Neuronal stem cell (in vitro differentiated cells): ENCODE data around the gene SPIB. TPM values are rescaled to one million over a fixed set of nuclear protein-coding genes. Genes with fewer than 3 reads are reported as not detected.

ENCODE experiments used
- DNase-seq: peaks from one replicate; pipeline ENCODE4 v3.0.0-alpha.2; 2013; ENCODE audit warnings: low spot score
- H2AFZ ChIP-seq: one replicate; pipeline ENCODE4 v1.6.1; 2013; ENCODE audit warnings: mild to moderate bottlenecking, low read length, inconsistent platforms
- H2AK5ac ChIP-seq: 2 replicates; pipeline ENCODE4 v1.6.1; 2013; ENCODE audit warnings: low read depth, mild to moderate bottlenecking, inconsistent platforms, low read length, moderate library complexity, mixed read lengths
- H2BK120ac ChIP-seq: 2 replicates; pipeline ENCODE4 v1.6.1; 2013; ENCODE audit warnings: low read depth, mild to moderate bottlenecking, inconsistent platforms, low read length, moderate library complexity, mixed read lengths
- H2BK12ac ChIP-seq: one replicate; pipeline ENCODE4 v1.6.1; 2013; ENCODE audit warnings: low read length, inconsistent platforms
- H2BK15ac ChIP-seq: 2 replicates; pipeline ENCODE4 v1.6.1; 2013; ENCODE audit warnings: mild to moderate bottlenecking, low read length, inconsistent platforms, mixed read lengths
- H2BK5ac ChIP-seq: one replicate; pipeline ENCODE4 v1.6.1; 2013; ENCODE audit warnings: inconsistent platforms, mild to moderate bottlenecking, low read length, moderate library complexity
- H3K14ac ChIP-seq: one replicate; pipeline ENCODE4 v1.6.1; 2013; ENCODE audit warnings: low read length, inconsistent platforms
- H3K18ac ChIP-seq: 2 replicates; pipeline ENCODE4 v1.6.1; 2013; ENCODE audit warnings: low read length, inconsistent platforms
- H3K23ac ChIP-seq: 2 replicates; pipeline ENCODE4 v1.6.1; 2013; ENCODE audit warnings: low read depth, mild to moderate bottlenecking, mixed read lengths, low read length, inconsistent platforms; ENCODE audit not compliant: poor library complexity
- H3K27ac ChIP-seq: replicated peaks from 3 replicates; pipeline ENCODE4 v1.5.1; 2013; ENCODE audit warnings: low read length, inconsistent platforms
- H3K27me3 ChIP-seq, 3 experiments: 2 replicates each; pipeline ENCODE4 v1.6.1; 2013; ENCODE audit warnings: low read length in 3 of 3, mild to moderate bottlenecking in 2 of 3, inconsistent platforms in 1 of 3, low read depth in 1 of 3, mixed read lengths in 1 of 3, moderate library complexity in 1 of 3; ENCODE audit not compliant: control insufficient read depth in 3 of 3, insufficient read depth in 3 of 3
- H3K36me3 ChIP-seq, 2 donors: replicated peaks in 1 of 2; 2 replicates each; pipeline ENCODE4 v1.6.1; 2013; ENCODE audit warnings: low read length in 2 of 2; ENCODE audit not compliant: control insufficient read depth in 2 of 2, insufficient read depth in 2 of 2
- H3K4ac ChIP-seq: 2 replicates; pipeline ENCODE4 v1.6.1; 2013; ENCODE audit warnings: inconsistent platforms, mild to moderate bottlenecking, low read length, moderate library complexity
- H3K4me1 ChIP-seq, 2 donors: 1 replicate in 1 of 2; 2 replicates in 1 of 2; pipeline ENCODE4 v1.6.1; 2013; ENCODE audit warnings: low read length in 2 of 2, low read depth in 1 of 2; ENCODE audit not compliant: control insufficient read depth in 2 of 2, insufficient read depth in 1 of 2
- H3K4me2 ChIP-seq: one replicate; pipeline ENCODE4 v1.6.1; 2013; ENCODE audit warnings: mild to moderate bottlenecking, low read length, inconsistent platforms; ENCODE audit not compliant: insufficient read depth, poor library complexity, severe bottlenecking
- H3K4me3 ChIP-seq, 2 donors: 2 replicates each; pipeline ENCODE4 v1.5.1; 2013; ENCODE audit warnings: low read length in 2 of 2, mild to moderate bottlenecking in 2 of 2, inconsistent platforms in 1 of 2, moderate library complexity in 1 of 2
- H3K79me1 ChIP-seq: one replicate; pipeline ENCODE4 v1.6.1; 2013; ENCODE audit warnings: low read depth, mild to moderate bottlenecking, inconsistent platforms, low read length, moderate library complexity
- H3K9ac ChIP-seq: one replicate; pipeline ENCODE4 v1.6.1; 2013; ENCODE audit warnings: mild to moderate bottlenecking, low read depth, low read length, inconsistent platforms; ENCODE audit not compliant: poor library complexity
- H3K9me3 ChIP-seq, 2 donors: replicated peaks in 1 of 2; 2 replicates each; pipeline versions ENCODE3 to v1.6.1; 2013; ENCODE audit warnings: low read length in 2 of 2, mild to moderate bottlenecking in 2 of 2, inconsistent platforms in 1 of 2, low read depth in 1 of 2, mixed read lengths in 1 of 2, moderate library complexity in 1 of 2; ENCODE audit not compliant: control insufficient read depth in 2 of 2, insufficient read depth in 1 of 2
- H4K8ac ChIP-seq: one replicate; pipeline ENCODE4 v1.6.1; 2013; ENCODE audit warnings: low read depth, mild to moderate bottlenecking, inconsistent platforms, low read length, moderate library complexity
- H4K91ac ChIP-seq: one replicate; pipeline ENCODE4 v1.6.1; 2013; ENCODE audit warnings: low read length, low read depth, mild to moderate bottlenecking, inconsistent platforms; ENCODE audit not compliant: poor library complexity
- WGBS, 2 donors: extraction: QIAGEN DNeasy Blood & Tissue Kit; methylation state at CpG; one replicate each; pipeline ENCODE4 v1.1.7; 2013; ENCODE audit warnings: missing lambda C conversion rate in 2 of 2, mixed read lengths in 1 of 2; ENCODE audit not compliant: insufficient read length in 2 of 2, insufficient replicate concordance in 1 of 2; ENCODE audit errors: extremely low coverage in 2 of 2; 5-methylcytosine and 5-hydroxymethylcytosine counted together
- polyA plus RNA-seq, 2 experiments: library from polyadenylated mRNA; stranded (reverse); fragments of 200-250 nt; gene quantifications; one replicate each; pipeline ENCODE4 v1.2.3, GENCODE V29; 2013

Gene SPIB
- polyA plus RNA-seq (2013, experiment 1 of 2) = 0.08 TPM
- polyA plus RNA-seq (2013, experiment 2 of 2) = 0.17 TPM

GRCh38 chr19:50418176-50419021 is at the start of gene SPIB:
Gene SPIB, plus strand, starts transcription at chr19:50418938. Its CDS starts 25 bp downstream, at chr19:50418963.
- H3K79me1 ChIP-seq = no peaks in the 10 kb centered on the region
- no peak within 1 kb of the TSS for H2BK5ac ChIP-seq
- no peak within 1 kb of the TSS for H3K4me3 ChIP-seq
- H2AFZ ChIP-seq = peak within 1 kb of the TSS; percentile 56
- no peak within 1 kb of the TSS for H3K9ac ChIP-seq
- H3K14ac ChIP-seq = peak within 1 kb of the TSS; percentile 48
- H3K36me3 ChIP-seq = peaks cover 5 to 16% of the 10 kb centered on the region in 2 donors
- H2BK15ac ChIP-seq = peak within 1 kb of the TSS; percentile 37
- peaks cover 0 to 20% (median 5%) of the 10 kb centered on the region in 3 experiments for H3K27me3 ChIP-seq
- peak within 1 kb of the TSS; percentile 78 for H3K18ac ChIP-seq
- H3K4me1 ChIP-seq = peaks cover 5 to 6% of the 10 kb centered on the region in 2 donors
- DNase-seq = no peak
- peak within 1 kb of the TSS; percentile 5 for H2BK12ac ChIP-seq
- H3K4ac ChIP-seq = no peak within 1 kb of the TSS
- WGBS, 2 donors = no CpG with 5 or more reads among the region's 34 CpGs
- H4K91ac ChIP-seq = no peak within 1 kb of the TSS
- peak within 1 kb of the TSS; percentile 88 for H2AK5ac ChIP-seq
- H3K27ac ChIP-seq = no peak within 1 kb of the TSS
- peak within 1 kb of the TSS; percentile 54 for H3K4me2 ChIP-seq
- H3K23ac ChIP-seq = no peak within 1 kb of the TSS
- no peak within 1 kb of the TSS for H4K8ac ChIP-seq
- no peaks in the 10 kb centered on the region for H3K9me3 ChIP-seq
- peak within 1 kb of the TSS; percentile 81 for H2BK120ac ChIP-seq

GRCh38 chr19:50371914-50372475 is 46.7 kb upstream of the SPIB start:
- Histone ChIP-seq H3K4ac (no peak overlapping the region), H2BK5ac (no peak overlapping the region), H3K27ac (no peak overlapping the region), H2BK15ac (no peak overlapping the region), H3K9ac (no peak overlapping the region), H3K79me1 (no peaks in the 10 kb centered on the region), H2AK5ac (no peak overlapping the region), H3K36me3 (no peaks in the 10 kb centered on the region), H3K4me3 (no peak overlapping the region), H3K4me2 (no peak overlapping the region), H2BK12ac (no peak overlapping the region), H3K27me3 (no peaks in the 10 kb centered on the region), H3K23ac (no peak overlapping the region), H3K14ac (no peak overlapping the region), H2AFZ (no peak overlapping the region), H3K9me3 (no peaks in the 10 kb centered on the region), H4K91ac (no peak overlapping the region), H3K18ac (no peak overlapping the region), H3K4me1 (peaks cover 7 to 9% of the 10 kb centered on the region in 2 donors), H4K8ac (no peak overlapping the region), H2BK120ac (no peak overlapping the region)
- no peak for DNase-seq
- no CpG with 5 or more reads among the region's 10 CpGs for WGBS, 2 donors

- WGBS, 2 donors = no CpG with 5 or more reads among the region's 67 CpGs
- peak within 1 kb of the TSS; percentile 74 for H2AK5ac ChIP-seq
Measured at GRCh38 chr19:50376166-50377050, 42.3 kb upstream of the SPIB start, which contains the start of gene NR1H2. Gene NR1H2, plus strand, starts transcription at chr19:50376457. Its CDS starts 1,149 bp downstream, at chr19:50377606.

More at GRCh38 chr19:50376166-50377050, 42.3 kb upstream of the SPIB start, which contains the start of gene NR1H2:
- H3K4me3 ChIP-seq = peak within 1 kb of the TSS; percentile 86 to 90
- H3K79me1 ChIP-seq = peaks cover 2% of the 10 kb centered on the region
- no peak within 1 kb of the TSS for H4K8ac ChIP-seq
- peak; percentile 93 for DNase-seq
- no peak within 1 kb of the TSS for H4K91ac ChIP-seq
- H2AFZ ChIP-seq = peak within 1 kb of the TSS; percentile 96
- H3K36me3 ChIP-seq = peaks cover 37 to 42% of the 10 kb centered on the region in 2 donors
- peak within 1 kb of the TSS; percentile 96 for H3K27ac ChIP-seq
- H3K14ac ChIP-seq = peak within 1 kb of the TSS; percentile 31
- no peaks in the 10 kb centered on the region for H3K27me3 ChIP-seq
- H2BK5ac ChIP-seq = peak within 1 kb of the TSS; percentile 53
- no peak within 1 kb of the TSS for H3K4ac ChIP-seq
- H3K9ac ChIP-seq = peak within 1 kb of the TSS; percentile 70
- H3K18ac ChIP-seq = peak within 1 kb of the TSS; percentile 97
- H3K23ac ChIP-seq = peak within 1 kb of the TSS; percentile 89
- peaks cover 3 to 4% of the 10 kb centered on the region in 2 donors for H3K4me1 ChIP-seq
- H3K4me2 ChIP-seq = peak within 1 kb of the TSS; percentile 80
- H2BK15ac ChIP-seq = no peak within 1 kb of the TSS
- H2BK120ac ChIP-seq = no peak within 1 kb of the TSS
- H3K9me3 ChIP-seq = no peaks in the 10 kb centered on the region
- H2BK12ac ChIP-seq = no peak within 1 kb of the TSS
